ENCODE data around the gene GPR68. TPM values are rescaled to one million over a fixed set of nuclear protein-coding genes. Genes with fewer than 3 reads are reported as not detected.

GPR68 gene
- total and polyA plus RNA-seq, 2 donors (not counting 1 experiment from before 2014, with no cell fraction given), result 0.31 to 0.34 TPM

DNA sequence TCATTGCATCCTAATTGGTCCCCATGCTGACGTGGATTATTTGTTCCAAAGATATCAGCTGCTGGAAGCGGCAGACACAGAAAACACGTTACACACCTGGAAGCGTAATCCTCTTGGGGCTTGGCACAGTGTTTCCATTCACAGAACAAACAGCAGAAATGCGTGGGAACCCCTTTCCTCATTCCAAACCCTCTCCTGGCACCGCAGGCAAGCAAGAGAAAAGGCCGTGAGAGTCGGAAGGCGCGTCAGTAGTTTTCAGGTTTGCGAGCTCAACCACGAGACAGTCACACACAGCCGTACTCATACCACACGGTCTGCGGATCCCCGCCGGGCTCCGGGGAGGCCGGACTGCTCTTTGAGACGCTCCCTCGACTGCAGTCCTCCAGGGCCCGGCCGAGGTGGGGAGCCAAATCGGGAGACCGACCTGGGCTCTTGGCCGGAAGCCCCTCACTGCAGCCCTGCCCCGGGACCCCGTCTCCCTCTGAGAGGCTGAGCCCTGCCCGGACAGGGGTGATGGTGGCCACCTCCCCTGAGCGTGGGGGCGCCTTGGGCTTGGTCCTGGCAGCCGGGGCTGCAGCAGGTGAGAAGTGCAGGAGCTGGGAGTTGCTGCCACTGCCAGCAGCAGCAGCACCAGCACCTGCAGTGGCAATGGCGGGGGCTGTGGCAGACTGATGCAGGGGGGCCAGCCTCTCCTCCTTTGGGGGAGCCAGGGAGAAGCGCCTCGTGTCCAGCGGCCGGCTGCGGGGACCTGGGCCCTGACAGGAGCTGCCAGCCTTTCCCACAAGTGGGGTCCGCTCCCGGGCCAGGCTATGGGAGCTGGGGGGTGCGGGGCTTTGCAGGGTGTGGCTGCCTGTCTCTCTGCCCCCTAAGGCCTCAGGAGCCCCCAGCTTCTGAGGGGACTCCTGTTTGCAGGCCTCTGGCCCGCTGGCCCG, 28.1 kb upstream of the GPR68 start:
- Histone ChIP-seq H3K9ac (ENCODE audit: low read length) (no peak overlapping the region), H3K4me1 (ENCODE audit: control insufficient read depth in 2 of 2, insufficient read depth in 2 of 2, low read length in 2 of 2) (no peaks in the 10 kb centered on the region), H4K20me1 (ENCODE audit: control insufficient read depth, insufficient read depth, low read length, poor library complexity, severe bottlenecking) (peaks cover 10% of the 10 kb centered on the region), H3K36me3 (replicated peaks in 1 of 2; ENCODE audit: control extremely low read depth in 1 of 2, control insufficient read depth in 1 of 2, extremely low read depth in 1 of 2, insufficient read depth in 2 of 2, low read length in 1 of 2) (peaks cover 16 to 55% of the 10 kb centered on the region in 2 experiments), H3K79me2 (ENCODE audit: control insufficient read depth, insufficient read depth, low read length) (no peaks in the 10 kb centered on the region), H3K9me3 (ENCODE audit: control extremely low read depth in 1 of 3, control insufficient read depth in 2 of 3, insufficient read depth in 1 of 3, low read length in 2 of 3) (no peaks in the 10 kb centered on the region), H3K27me3 (replicated peaks in 1 of 4; ENCODE audit: control extremely low read depth in 1 of 4, control insufficient read depth in 3 of 4, insufficient read depth in 4 of 4, low read length in 3 of 4) (no peaks in the 10 kb centered on the region), H3K4me3 (ENCODE audit: control extremely low read depth in 1 of 5, extremely low read depth in 1 of 5, insufficient read depth in 1 of 5, low read depth in 2 of 5, low read length in 4 of 5) (no peak overlapping the region), H3K27ac (ENCODE audit: low read length in 2 of 2) (no peak overlapping the region), H2AFZ (ENCODE audit: insufficient read depth, low read depth, low read length, poor library complexity, severe bottlenecking) (no peak overlapping the region), H3K4me2 (replicated peaks; ENCODE audit: low read depth, low read length, poor library complexity, severe bottlenecking) (no peak overlapping the region)
- H3K4me3 Mint-ChIP-seq, result no peak overlapping the region
- CTCF ChIA-PET, result interaction anchor here (0.9 kb wide), 1 partner anchor 96 kb away, joined by 4 read pairs; no protein-coding TSS in a partner anchor
- WGBS (ENCODE audit: insufficient coverage), result 98% methylated on average over 41 of the region's 43 CpGs
- H3K27ac Mint-ChIP-seq, result no peak overlapping the region
- no peaks in the 10 kb centered on the region for H3K9me3 Mint-ChIP-seq (ENCODE audit: insufficient read depth)
- intact Hi-C loops (cut with micrococcal nuclease), result no loop called here
- POLR2A ChIA-PET, result no interaction called here
- DNase-seq (no peak), ATAC-seq (ENCODE audit: low read depth) (no peak)
- TF ChIP-seq, protein P1, sequence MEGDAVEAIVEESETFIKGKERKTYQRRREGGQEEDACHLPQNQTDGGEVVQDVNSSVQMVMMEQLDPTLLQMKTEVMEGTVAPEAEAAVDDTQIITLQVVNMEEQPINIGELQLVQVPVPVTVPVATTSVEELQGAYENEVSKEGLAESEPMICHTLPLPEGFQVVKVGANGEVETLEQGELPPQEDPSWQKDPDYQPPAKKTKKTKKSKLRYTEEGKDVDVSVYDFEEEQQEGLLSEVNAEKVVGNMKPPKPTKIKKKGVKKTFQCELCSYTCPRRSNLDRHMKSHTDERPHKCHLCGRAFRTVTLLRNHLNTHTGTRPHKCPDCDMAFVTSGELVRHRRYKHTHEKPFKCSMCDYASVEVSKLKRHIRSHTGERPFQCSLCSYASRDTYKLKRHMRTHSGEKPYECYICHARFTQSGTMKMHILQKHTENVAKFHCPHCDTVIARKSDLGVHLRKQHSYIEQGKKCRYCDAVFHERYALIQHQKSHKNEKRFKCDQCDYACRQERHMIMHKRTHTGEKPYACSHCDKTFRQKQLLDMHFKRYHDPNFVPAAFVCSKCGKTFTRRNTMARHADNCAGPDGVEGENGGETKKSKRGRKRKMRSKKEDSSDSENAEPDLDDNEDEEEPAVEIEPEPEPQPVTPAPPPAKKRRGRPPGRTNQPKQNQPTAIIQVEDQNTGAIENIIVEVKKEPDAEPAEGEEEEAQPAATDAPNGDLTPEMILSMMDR (IDR thresholded peaks at IDR 0.05), result no peak
- no peak for TF ChIP-seq EZH2 (IDR thresholded peaks at IDR 0.05; ENCODE audit: borderline replicate concordance, insufficient read depth, low read depth, low read length, poor library complexity, severe bottlenecking)
- no peaks in the 10 kb centered on the region for H3K27me3 Mint-ChIP-seq
- no peaks in the 10 kb centered on the region for H3K4me1 Mint-ChIP-seq

DNA sequence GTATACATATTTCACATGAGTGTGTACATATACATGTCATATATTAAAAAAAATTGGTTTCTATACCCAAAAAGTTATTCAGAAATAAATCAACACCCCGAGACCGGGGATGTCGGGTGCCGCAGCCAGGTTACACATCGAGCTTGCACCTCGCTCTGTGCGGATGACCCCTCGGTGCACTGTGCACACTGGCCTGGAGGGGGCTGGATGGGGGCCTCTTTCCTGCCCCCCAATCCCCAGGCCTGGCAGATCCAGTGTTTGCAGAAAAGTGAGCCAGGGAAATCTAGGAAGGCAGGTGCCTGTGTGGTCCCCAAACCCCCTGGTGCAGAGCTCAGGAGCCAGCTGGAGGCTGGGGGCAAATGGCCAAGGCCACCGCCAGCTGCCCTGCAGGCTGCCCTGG, 27.1 kb upstream of the GPR68 start:
- Histone ChIP-seq H3K4me1 (ENCODE audit: control insufficient read depth in 2 of 2, insufficient read depth in 2 of 2, low read length in 2 of 2) (no peaks in the 10 kb centered on the region), H4K20me1 (ENCODE audit: control insufficient read depth, insufficient read depth, low read length, poor library complexity, severe bottlenecking) (peaks cover 10% of the 10 kb centered on the region), H3K4me3 (ENCODE audit: control extremely low read depth in 1 of 5, extremely low read depth in 1 of 5, insufficient read depth in 1 of 5, low read depth in 2 of 5, low read length in 4 of 5) (no peak overlapping the region), H3K27me3 (replicated peaks in 1 of 4; ENCODE audit: control extremely low read depth in 1 of 4, control insufficient read depth in 3 of 4, insufficient read depth in 4 of 4, low read length in 3 of 4) (no peaks in the 10 kb centered on the region), H3K4me2 (replicated peaks; ENCODE audit: low read depth, low read length, poor library complexity, severe bottlenecking) (no peak overlapping the region), H3K9ac (ENCODE audit: low read length) (no peak overlapping the region), H2AFZ (ENCODE audit: insufficient read depth, low read depth, low read length, poor library complexity, severe bottlenecking) (no peak overlapping the region), H3K79me2 (ENCODE audit: control insufficient read depth, insufficient read depth, low read length) (no peaks in the 10 kb centered on the region), H3K9me3 (ENCODE audit: control extremely low read depth in 1 of 3, control insufficient read depth in 2 of 3, insufficient read depth in 1 of 3, low read length in 2 of 3) (no peaks in the 10 kb centered on the region), H3K27ac (ENCODE audit: low read length in 2 of 2) (no peak overlapping the region), H3K36me3 (replicated peaks in 1 of 2; ENCODE audit: control extremely low read depth in 1 of 2, control insufficient read depth in 1 of 2, extremely low read depth in 1 of 2, insufficient read depth in 2 of 2, low read length in 1 of 2) (peaks cover 10 to 46% of the 10 kb centered on the region in 2 experiments)
- WGBS (ENCODE audit: insufficient coverage), result 95% methylated on average over 8 of the region's 9 CpGs
- no peaks in the 10 kb centered on the region for H3K9me3 Mint-ChIP-seq (ENCODE audit: insufficient read depth)
- intact Hi-C loops (cut with micrococcal nuclease), result no loop called here
- H3K27me3 Mint-ChIP-seq, result no peaks in the 10 kb centered on the region
- TF ChIP-seq, protein P1 (IDR thresholded peaks at IDR 0.05), result no peak
- TF ChIP-seq EZH2 (IDR thresholded peaks at IDR 0.05; ENCODE audit: borderline replicate concordance, insufficient read depth, low read depth, low read length, poor library complexity, severe bottlenecking), result no peak
- DNase-seq (no peak), ATAC-seq (ENCODE audit: low read depth) (no peak)
- ChIA-PET POLR2A (no interaction called here), CTCF (interaction anchor here (0.9 kb wide), 1 partner anchor 95 kb away, joined by 4 read pairs; no protein-coding TSS in a partner anchor)
- no peak overlapping the region for H3K4me3 Mint-ChIP-seq
- no peaks in the 10 kb centered on the region for H3K4me1 Mint-ChIP-seq
- H3K27ac Mint-ChIP-seq, result no peak overlapping the region
